ENCODE results near the gene CSNK2B. TPM values are rescaled to one million over a fixed set of nuclear protein-coding genes. Genes with fewer than 3 reads are reported as not detected.
A peak's percentile ranks its signal among the peaks of the same experiment; 100 is the strongest.

CSNK2B gene
- total and polyA plus RNA-seq, 9 of the 15 experiments (the other 6 are each of a cell fraction or from before 2014, with no cell fraction given), result 120 to 1,126 (median 529) TPM

DNA sequence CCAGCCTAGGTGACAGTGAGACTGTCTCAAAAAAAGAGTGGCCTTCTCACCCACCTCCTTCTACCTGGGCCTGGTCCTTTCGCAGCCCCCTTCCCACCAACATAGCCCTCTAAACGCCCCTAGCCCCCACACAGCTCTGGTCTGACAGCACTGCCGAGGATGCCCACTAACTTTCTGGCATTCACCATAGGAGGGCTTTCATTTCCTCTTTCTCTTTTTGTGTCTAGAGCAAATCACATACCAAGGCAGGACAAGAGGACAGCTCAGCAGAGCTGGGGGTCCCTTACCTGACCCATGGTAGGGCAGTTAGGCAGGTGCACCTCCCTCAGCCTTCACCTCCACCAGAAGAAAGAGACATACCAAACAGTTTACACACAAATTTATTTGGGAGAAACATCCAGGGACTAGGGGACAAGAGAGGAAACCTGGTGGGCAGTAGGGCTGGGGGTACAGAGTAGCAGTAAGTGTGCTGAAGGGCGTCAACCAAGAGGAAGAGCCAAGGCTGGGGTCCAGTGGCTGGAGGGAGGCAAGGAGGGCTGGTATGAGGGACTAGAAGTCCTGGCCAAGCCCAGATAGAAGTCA, 10.5 kb downstream of the CSNK2B start (continued):
- TF ChIP-seq SIX5 (IDR thresholded peaks at IDR 0.05; ENCODE audit: borderline replicate concordance in 1 of 2, insufficient read depth in 1 of 2, low read depth in 1 of 2, low read length in 2 of 2) (no peak), KDM5B (IDR thresholded peaks at IDR 0.05; ENCODE audit: insufficient replicate concordance, low read depth, low read length) (peak; percentile 20), ZNF232 (CRISPR knock-in tag; IDR thresholded peaks at IDR 0.05) (0 out of 2 replicates have a peak, but pooled peaks have one; percentile 40), NCOR1 (IDR thresholded peaks at IDR 0.05) (no peak), ARID2 (IDR thresholded peaks at IDR 0.05) (no peak), POLR2B (IDR thresholded peaks at IDR 0.05; ENCODE audit: low read depth, partially characterized antibody) (no peak), CHCHD3 (CRISPR knock-in tag; IDR thresholded peaks at IDR 0.05) (no peak), ZNF436 (CRISPR knock-in tag; IDR thresholded peaks at IDR 0.05) (no peak), CREM (IDR thresholded peaks at IDR 0.05; ENCODE audit: low read depth) (no peak), MTF1 (CRISPR knock-in tag; IDR thresholded peaks at IDR 0.05; ENCODE audit: borderline replicate concordance) (no peak), SMC3 (conservative IDR thresholded peaks at IDR 0.05; ENCODE audit: insufficient read depth, low read depth, low read length) (no peak), ZNF589 (CRISPR knock-in tag; IDR thresholded peaks at IDR 0.05; ENCODE audit: low read depth) (no peak)
- TF ChIP-seq, protein P1, sequence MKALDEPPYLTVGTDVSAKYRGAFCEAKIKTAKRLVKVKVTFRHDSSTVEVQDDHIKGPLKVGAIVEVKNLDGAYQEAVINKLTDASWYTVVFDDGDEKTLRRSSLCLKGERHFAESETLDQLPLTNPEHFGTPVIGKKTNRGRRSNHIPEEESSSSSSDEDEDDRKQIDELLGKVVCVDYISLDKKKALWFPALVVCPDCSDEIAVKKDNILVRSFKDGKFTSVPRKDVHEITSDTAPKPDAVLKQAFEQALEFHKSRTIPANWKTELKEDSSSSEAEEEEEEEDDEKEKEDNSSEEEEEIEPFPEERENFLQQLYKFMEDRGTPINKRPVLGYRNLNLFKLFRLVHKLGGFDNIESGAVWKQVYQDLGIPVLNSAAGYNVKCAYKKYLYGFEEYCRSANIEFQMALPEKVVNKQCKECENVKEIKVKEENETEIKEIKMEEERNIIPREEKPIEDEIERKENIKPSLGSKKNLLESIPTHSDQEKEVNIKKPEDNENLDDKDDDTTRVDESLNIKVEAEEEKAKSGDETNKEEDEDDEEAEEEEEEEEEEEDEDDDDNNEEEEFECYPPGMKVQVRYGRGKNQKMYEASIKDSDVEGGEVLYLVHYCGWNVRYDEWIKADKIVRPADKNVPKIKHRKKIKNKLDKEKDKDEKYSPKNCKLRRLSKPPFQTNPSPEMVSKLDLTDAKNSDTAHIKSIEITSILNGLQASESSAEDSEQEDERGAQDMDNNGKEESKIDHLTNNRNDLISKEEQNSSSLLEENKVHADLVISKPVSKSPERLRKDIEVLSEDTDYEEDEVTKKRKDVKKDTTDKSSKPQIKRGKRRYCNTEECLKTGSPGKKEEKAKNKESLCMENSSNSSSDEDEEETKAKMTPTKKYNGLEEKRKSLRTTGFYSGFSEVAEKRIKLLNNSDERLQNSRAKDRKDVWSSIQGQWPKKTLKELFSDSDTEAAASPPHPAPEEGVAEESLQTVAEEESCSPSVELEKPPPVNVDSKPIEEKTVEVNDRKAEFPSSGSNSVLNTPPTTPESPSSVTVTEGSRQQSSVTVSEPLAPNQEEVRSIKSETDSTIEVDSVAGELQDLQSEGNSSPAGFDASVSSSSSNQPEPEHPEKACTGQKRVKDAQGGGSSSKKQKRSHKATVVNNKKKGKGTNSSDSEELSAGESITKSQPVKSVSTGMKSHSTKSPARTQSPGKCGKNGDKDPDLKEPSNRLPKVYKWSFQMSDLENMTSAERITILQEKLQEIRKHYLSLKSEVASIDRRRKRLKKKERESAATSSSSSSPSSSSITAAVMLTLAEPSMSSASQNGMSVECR (CRISPR knock-in tag; IDR thresholded peaks at IDR 0.05), result no peak
- TF ChIP-seq, protein P2, sequence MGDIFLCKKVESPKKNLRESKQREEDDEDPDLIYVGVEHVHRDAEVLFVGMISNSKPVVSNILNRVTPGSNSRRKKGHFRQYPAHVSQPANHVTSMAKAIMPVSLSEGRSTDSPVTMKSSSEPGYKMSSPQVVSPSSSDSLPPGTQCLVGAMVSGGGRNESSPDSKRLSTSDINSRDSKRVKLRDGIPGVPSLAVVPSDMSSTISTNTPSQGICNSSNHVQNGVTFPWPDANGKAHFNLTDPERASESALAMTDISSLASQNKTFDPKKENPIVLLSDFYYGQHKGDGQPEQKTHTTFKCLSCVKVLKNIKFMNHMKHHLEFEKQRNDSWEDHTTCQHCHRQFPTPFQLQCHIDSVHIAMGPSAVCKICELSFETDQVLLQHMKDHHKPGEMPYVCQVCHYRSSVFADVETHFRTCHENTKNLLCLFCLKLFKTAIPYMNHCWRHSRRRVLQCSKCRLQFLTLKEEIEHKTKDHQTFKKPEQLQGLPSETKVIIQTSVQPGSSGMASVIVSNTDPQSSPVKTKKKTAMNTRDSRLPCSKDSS (IDR thresholded peaks at IDR 0.05; ENCODE audit: low read depth, partially characterized antibody), result no peak
- TF ChIP-seq, protein P3, sequence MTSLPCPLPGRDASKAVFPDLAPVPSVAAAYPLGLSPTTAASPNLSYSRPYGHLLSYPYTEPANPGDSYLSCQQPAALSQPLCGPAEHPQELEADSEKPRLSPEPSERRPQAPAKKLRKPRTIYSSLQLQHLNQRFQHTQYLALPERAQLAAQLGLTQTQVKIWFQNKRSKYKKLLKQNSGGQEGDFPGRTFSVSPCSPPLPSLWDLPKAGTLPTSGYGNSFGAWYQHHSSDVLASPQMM (CRISPR knock-in tag; IDR thresholded peaks at IDR 0.05), result no peak
- TF ChIP-seq, protein P4, sequence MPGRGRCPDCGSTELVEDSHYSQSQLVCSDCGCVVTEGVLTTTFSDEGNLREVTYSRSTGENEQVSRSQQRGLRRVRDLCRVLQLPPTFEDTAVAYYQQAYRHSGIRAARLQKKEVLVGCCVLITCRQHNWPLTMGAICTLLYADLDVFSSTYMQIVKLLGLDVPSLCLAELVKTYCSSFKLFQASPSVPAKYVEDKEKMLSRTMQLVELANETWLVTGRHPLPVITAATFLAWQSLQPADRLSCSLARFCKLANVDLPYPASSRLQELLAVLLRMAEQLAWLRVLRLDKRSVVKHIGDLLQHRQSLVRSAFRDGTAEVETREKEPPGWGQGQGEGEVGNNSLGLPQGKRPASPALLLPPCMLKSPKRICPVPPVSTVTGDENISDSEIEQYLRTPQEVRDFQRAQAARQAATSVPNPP (IDR thresholded peaks at IDR 0.05; ENCODE audit: borderline replicate concordance, insufficient read depth, insufficient read length), result no peak
- TF ChIP-seq, protein P5, sequence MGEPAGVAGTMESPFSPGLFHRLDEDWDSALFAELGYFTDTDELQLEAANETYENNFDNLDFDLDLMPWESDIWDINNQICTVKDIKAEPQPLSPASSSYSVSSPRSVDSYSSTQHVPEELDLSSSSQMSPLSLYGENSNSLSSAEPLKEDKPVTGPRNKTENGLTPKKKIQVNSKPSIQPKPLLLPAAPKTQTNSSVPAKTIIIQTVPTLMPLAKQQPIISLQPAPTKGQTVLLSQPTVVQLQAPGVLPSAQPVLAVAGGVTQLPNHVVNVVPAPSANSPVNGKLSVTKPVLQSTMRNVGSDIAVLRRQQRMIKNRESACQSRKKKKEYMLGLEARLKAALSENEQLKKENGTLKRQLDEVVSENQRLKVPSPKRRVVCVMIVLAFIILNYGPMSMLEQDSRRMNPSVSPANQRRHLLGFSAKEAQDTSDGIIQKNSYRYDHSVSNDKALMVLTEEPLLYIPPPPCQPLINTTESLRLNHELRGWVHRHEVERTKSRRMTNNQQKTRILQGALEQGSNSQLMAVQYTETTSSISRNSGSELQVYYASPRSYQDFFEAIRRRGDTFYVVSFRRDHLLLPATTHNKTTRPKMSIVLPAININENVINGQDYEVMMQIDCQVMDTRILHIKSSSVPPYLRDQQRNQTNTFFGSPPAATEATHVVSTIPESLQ (CRISPR knock-in tag; IDR thresholded peaks at IDR 0.05), result 0 out of 2 replicates have a peak, but pooled peaks have one; percentile 73
